Mucosa of descending colon (tissue), 3 donors: ENCODE measurements around the gene NEDD4. TPM values are rescaled to one million over a fixed set of nuclear protein-coding genes. Genes with fewer than 3 reads are reported as not detected.
"Not testable (repeated sequence)": the region's sequence is repeated elsewhere in the genome, so short reads cannot be mapped to it uniquely, and the experiment has no call there.

Experiments used
- ATAC-seq: fragments of 200-7000 bp; cut with Tn5 transposase; one replicate; pipeline ENCODE4 v1.9.1; 2020; ENCODE audit warnings: mild to moderate bottlenecking, moderate library complexity
- DNase-seq, 3 donors: peaks; one replicate each; pipeline ENCODE4 v3.0.0-alpha.2; 2020
- H3K36me3 ChIP-seq: fragments of 200-600 bp; one replicate; pipeline ENCODE4 v1.8.0; 2021; ENCODE audit warnings: low read depth, mild to moderate bottlenecking
- H3K4me1 ChIP-seq: fragments of 200-600 bp; one replicate; pipeline ENCODE4 v1.8.0; 2021; ENCODE audit warnings: low read depth, mild to moderate bottlenecking
- H3K4me3 ChIP-seq: fragments of 200-600 bp; one replicate; pipeline ENCODE4 v1.8.0; 2021; ENCODE audit warnings: mild to moderate bottlenecking
- H3K9me3 ChIP-seq: fragments of 200-600 bp; one replicate; pipeline ENCODE4 v1.8.0; 2021; ENCODE audit warnings: mild to moderate bottlenecking
- intact Hi-C, 2 donors: fragments of 100-400 bp; cut with DNase I in 1 of 2; cut with micrococcal nuclease in 1 of 2; formaldehyde crosslinking; loops; one replicate each; pipeline versions ENCODE4 v1.11.0 to v1.11.1; 2022; cut with DNase I, micrococcal nuclease
- total RNA-seq, 3 donors: library from RNA; stranded (reverse); fragmentation: NEBNext Ultra II Directional in 2 of 3; extraction: Animal tissue kit (Norgen Biotek cat#: 25700) in 2 of 3; gene quantifications; one replicate each; pipeline versions ENCODE4 v1.2.1 to v1.2.4, GENCODE V29; 2021 to 2023
- TF ChIP-seq, protein P1 (sequence below): fragments of 200-600 bp; IDR thresholded peaks from one replicate; pipeline ENCODE4 v1.8.0; 2022; ENCODE audit warnings: antibody characterized with exemption, mild to moderate bottlenecking
- donor health status: DM: no; HTN: no; CAD: no; lungs with moderate emphysema.
- donor health status: DM: no; HTN: no; CAD: no.
- donor health status: DM: no; HTN: yes; CAD: no.

Gene NEDD4
- total RNA-seq, 3 donors from 2014 or later: 9.3 to 21.5 (median 10.2) TPM

DNA sequence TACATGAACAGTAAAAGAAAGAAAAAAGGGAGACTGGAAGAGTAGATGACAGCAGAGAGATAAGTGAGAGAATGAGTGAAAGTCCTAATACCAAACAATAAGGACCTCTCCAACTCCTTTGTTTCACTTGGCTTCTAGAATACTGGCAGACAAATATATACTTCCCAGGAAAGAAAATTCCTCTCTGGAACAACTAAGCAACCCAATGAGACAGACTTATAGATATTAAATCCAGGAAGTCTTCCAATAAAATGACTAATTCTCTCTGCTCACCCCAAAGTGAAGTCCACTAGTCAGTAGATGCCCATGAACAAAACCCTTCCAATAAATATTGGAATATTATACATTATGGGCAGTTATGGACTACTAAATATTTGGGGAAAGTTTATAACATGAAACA, 114.2 kb downstream of the NEDD4 start:
- Histone ChIP-seq H3K9me3 (no peaks in the 10 kb centered on the region), H3K4me1 (no peaks in the 10 kb centered on the region), H3K36me3 (no peaks in the 10 kb centered on the region), H3K4me3 (no peak overlapping the region)
- intact Hi-C loops: no loop called here
- no peak for ATAC-seq
- no peak for DNase-seq
- TF ChIP-seq, protein P1, sequence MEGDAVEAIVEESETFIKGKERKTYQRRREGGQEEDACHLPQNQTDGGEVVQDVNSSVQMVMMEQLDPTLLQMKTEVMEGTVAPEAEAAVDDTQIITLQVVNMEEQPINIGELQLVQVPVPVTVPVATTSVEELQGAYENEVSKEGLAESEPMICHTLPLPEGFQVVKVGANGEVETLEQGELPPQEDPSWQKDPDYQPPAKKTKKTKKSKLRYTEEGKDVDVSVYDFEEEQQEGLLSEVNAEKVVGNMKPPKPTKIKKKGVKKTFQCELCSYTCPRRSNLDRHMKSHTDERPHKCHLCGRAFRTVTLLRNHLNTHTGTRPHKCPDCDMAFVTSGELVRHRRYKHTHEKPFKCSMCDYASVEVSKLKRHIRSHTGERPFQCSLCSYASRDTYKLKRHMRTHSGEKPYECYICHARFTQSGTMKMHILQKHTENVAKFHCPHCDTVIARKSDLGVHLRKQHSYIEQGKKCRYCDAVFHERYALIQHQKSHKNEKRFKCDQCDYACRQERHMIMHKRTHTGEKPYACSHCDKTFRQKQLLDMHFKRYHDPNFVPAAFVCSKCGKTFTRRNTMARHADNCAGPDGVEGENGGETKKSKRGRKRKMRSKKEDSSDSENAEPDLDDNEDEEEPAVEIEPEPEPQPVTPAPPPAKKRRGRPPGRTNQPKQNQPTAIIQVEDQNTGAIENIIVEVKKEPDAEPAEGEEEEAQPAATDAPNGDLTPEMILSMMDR: no peak

DNA sequence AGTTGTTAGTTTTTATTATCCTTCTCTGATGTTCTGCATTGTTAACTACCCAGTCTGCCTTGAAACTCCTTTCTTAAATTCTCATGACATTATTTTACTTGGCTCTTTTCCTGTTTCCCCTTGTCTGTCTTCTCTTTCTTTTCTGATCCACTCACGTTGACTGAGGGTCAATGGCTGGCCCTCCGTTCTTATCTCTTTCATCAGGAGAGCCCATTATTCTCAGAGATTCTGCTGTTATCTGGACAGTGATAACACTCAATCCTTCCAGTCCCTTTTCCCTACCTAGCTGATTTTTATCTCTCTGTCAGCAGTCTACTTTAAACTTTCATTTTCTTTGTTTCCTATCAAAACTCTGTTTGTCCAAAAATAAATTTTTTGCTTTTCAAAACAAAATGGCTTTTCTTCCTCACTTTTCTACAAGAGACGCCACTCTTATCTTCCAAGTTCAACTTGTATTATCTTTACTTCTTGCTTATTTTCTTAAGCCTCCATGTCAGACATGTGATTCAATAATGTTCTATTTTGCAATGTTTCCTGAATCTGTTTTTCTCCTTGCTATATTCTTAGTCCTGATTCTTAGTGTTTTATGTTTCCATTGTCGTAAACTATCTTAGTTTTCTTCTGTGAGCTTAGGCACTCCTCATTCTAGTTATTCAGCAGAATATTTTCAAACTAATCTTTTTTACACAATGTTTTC, 120.2 kb downstream of the NEDD4 start:
- TF ChIP-seq, protein P1: no peak
- H3K4me3 ChIP-seq: no peak overlapping the region
- H3K9me3 ChIP-seq: no peaks in the 10 kb centered on the region
- no peaks in the 10 kb centered on the region for H3K36me3 ChIP-seq
- ATAC-seq: no peak
- no peak for DNase-seq
- no peaks in the 10 kb centered on the region for H3K4me1 ChIP-seq
- intact Hi-C loops: no loop called here

DNA sequence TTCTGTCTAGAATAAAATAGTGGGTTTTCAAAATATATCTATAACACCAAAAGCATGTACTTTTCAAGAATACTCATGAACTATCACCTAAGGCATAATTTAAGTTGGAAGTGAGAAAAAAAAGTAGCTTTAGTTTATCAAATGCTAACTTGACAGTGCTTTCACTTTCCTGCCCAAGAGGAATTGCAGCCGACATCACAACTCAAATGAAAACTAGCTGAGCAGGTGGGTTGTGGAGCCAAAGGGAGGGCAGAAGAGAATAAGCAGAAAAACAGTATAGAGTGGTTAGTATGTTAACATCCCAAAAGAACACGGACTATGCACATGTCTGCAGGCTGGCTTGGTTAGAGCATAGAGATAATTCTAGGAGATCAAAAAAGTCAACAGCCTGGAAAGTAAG, 120.9 kb downstream of the NEDD4 start:
- Histone ChIP-seq H3K4me1 (no peaks in the 10 kb centered on the region), H3K9me3 (no peaks in the 10 kb centered on the region), H3K36me3 (no peaks in the 10 kb centered on the region), H3K4me3 (no peak overlapping the region)
- DNase-seq: no peak
- TF ChIP-seq, protein P1: no peak
- ATAC-seq: no peak
- intact Hi-C loops: no loop called here

DNA sequence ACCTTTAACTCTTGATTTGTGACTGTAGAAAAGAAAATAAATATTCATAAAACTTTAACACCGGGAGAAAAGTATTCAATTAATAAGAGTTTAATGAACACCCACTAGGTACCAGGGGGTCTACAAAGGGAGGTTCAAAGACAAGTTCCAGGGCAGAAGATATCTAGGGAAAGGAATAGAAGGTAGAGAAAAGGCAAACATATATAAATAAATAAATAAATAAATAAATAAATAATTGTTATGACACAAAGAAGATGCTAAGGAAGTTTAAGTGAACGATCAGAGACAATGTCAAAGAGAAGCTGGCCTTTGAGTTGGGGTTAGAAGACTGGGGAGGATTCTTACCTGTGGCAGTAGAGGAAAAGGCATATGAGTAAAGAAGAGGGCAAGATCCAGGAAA, 123.8 kb downstream of the NEDD4 start:
- no peak for DNase-seq
- no peak overlapping the region for H3K4me3 ChIP-seq
- H3K9me3 ChIP-seq: no peaks in the 10 kb centered on the region
- ATAC-seq: no peak
- H3K4me1 ChIP-seq: no peaks in the 10 kb centered on the region
- intact Hi-C loops: no loop called here
- TF ChIP-seq, protein P1: no peak
- no peaks in the 10 kb centered on the region for H3K36me3 ChIP-seq

DNA sequence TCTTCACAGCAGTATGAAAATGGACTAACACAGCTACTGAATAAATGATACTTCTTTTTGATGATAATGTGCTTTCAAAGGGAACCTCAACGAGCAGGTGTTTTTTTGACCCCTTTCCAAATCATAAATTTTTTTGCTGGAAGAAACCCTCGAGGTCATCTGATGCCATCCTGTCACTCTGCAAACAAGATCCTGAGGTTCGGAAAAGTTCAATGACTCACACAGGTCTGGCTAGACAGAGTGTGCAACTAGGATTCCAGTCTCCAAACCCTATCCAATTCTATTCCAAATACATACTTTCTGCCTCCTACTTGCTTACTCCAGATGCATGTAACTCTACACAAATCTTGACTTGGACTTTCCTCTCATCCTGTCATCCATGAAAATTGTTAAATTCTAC, 124.7 kb downstream of the NEDD4 start:
- ATAC-seq (no peak), DNase-seq (no peak)
- Histone ChIP-seq H3K4me1 (no peaks in the 10 kb centered on the region), H3K9me3 (no peaks in the 10 kb centered on the region), H3K36me3 (no peaks in the 10 kb centered on the region), H3K4me3 (no peak overlapping the region)
- intact Hi-C loops: no loop called here
- TF ChIP-seq, protein P1: no peak

DNA sequence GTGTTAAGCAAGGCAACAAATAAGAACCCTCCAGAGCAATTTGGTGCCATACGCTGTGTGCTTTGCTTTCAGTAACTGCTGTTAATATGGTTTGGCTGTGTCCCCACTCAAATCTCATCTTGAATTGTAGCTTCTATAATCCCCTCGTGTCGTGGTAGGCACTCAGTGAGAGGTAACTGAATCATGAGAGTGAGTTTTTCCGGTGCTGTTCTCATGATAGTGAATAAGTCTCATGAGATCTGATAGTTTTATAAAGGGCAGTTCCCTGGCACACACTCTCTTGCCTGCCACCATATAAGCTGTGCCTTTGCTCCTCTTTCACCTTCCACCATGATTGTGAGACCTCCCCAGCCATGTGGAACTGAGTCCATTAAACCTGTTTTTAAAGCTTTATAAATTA, 125.1 kb downstream of the NEDD4 start:
- H3K36me3 ChIP-seq, intact Hi-C loops, ATAC-seq, DNase-seq, H3K4me1 ChIP-seq, H3K4me3 ChIP-seq, H3K9me3 ChIP-seq: not testable (repeated sequence)
